Left forelimb (tissue), 1 donor: ENCODE data around the gene IL17C.
"Not testable (repeated sequence)": the region's sequence is repeated elsewhere in the genome, so short reads cannot be mapped to it uniquely, and the experiment has no call there.

Source experiments
- DNase-seq: peaks from one replicate; pipeline ENCODE4 v3.0.0-alpha.2; 2018; ENCODE audit warnings: low spot score

IL17C gene

GRCh38 chr16:88638323-88639230 lies at the start of gene IL17C:
Gene IL17C (plus strand): TSS chr16:88638572. CDS start chr16:88638642, 70 bp downstream.
- DNase-seq, result no peak

- DNase-seq, result no peak
Observed at GRCh38 chr16:88588754-88589153, 49.6 kb upstream of the IL17C start.

GRCh38 chr16:88589441-88589840 lies 48.9 kb upstream of the IL17C start:
- no peak for DNase-seq

GRCh38 chr16:88591577-88592021 lies 46.8 kb upstream of the IL17C start:
- DNase-seq, result no peak

GRCh38 chr16:88593061-88593460 lies 45.3 kb upstream of the IL17C start:
- no peak for DNase-seq

- no peak for DNase-seq
Observed at GRCh38 chr16:88593489-88593888, 44.9 kb upstream of the IL17C start.

GRCh38 chr16:88593910-88594309 lies 44.5 kb upstream of the IL17C start:
- no peak for DNase-seq

- no peak for DNase-seq
Observed at GRCh38 chr16:88595101-88595500, 43.3 kb upstream of the IL17C start.

GRCh38 chr16:88595921-88596320 lies 42.5 kb upstream of the IL17C start:
- no peak for DNase-seq

- no peak for DNase-seq
Observed at GRCh38 chr16:88596483-88596882, 41.9 kb upstream of the IL17C start.

GRCh38 chr16:88597856-88598491 lies 40.4 kb upstream of the IL17C start:
- no peak for DNase-seq

- no peak for DNase-seq
Observed at GRCh38 chr16:88599092-88599733, 39.2 kb upstream of the IL17C start.

- no peak for DNase-seq
Observed at GRCh38 chr16:88599825-88600538, 38.4 kb upstream of the IL17C start.

GRCh38 chr16:88600539-88600896 lies 37.9 kb upstream of the IL17C start:
- no peak for DNase-seq

- no peak for DNase-seq
Observed at GRCh38 chr16:88601313-88602036, 36.9 kb upstream of the IL17C start.

- no peak for DNase-seq
Observed at GRCh38 chr16:88602091-88602490, 36.3 kb upstream of the IL17C start.

GRCh38 chr16:88605186-88606147 lies 32.9 kb upstream of the IL17C start:
- no peak for DNase-seq

GRCh38 chr16:88606148-88606757 lies 32.1 kb upstream of the IL17C start:
- no peak for DNase-seq

GRCh38 chr16:88608076-88608475 lies 30.3 kb upstream of the IL17C start:
- no peak for DNase-seq

GRCh38 chr16:88609426-88609825 lies 28.9 kb upstream of the IL17C start:
- not testable (repeated sequence) for DNase-seq
